Fibroblast of the conjunctiva (primary cell): ENCODE measurements around the gene IL23R.

Source experiments
- DNase-seq: peaks from one replicate; pipeline ENCODE4 v3.0.0-alpha.2; 2010; ENCODE audit warnings: low read depth

IL23R gene

GRCh38 chr1:67300561-67300960 is 134.3 kb downstream of the IL23R start:
- no peak for DNase-seq

- DNase-seq = no peak
Observed at GRCh38 chr1:67304023-67304422, 137.8 kb downstream of the IL23R start.

- DNase-seq = no peak
Observed at GRCh38 chr1:67306547-67306946, 140.3 kb downstream of the IL23R start.

- no peak for DNase-seq
Observed at GRCh38 chr1:67307251-67308060, 141.2 kb downstream of the IL23R start, which contains the start of gene IL12RB2. Gene IL12RB2 (plus strand): TSS chr1:67307873. CDS start chr1:67320369, 12,496 bp downstream.

GRCh38 chr1:67308136-67308535 is 141.9 kb downstream of the IL23R start:
- DNase-seq = no peak
